Vagina (tissue), 2 donors: ENCODE data around the gene TOLLIP. TPM values are rescaled to one million over a fixed set of nuclear protein-coding genes. Genes with fewer than 3 reads are reported as not detected.

Experiments
- DNase-seq, 2 donors: peaks; one replicate each; pipeline ENCODE4 v3.0.0-alpha.2; 2017; ENCODE audit errors: extremely low spot score in 2 of 2
- H3K27ac ChIP-seq: fragments of 200-600 bp; sonication (generic); one replicate; pipeline ENCODE4 v1.5.1; 2019
- H3K27me3 ChIP-seq: fragments of 200-600 bp; sonication (generic); one replicate; pipeline ENCODE4 v1.5.1; 2019
- H3K36me3 ChIP-seq, 2 donors: fragments of 200-600 bp; sonication (generic); one replicate each; pipeline ENCODE4 v1.5.1; 2017 to 2019
- H3K4me1 ChIP-seq: fragments of 200-600 bp; sonication (generic); one replicate; pipeline ENCODE4 v1.5.1; 2019
- H3K4me3 ChIP-seq, 2 donors: fragments of 200-600 bp; sonication (generic); 1 replicate in 1 of 2; 2 replicates in 1 of 2; pipeline ENCODE4 v1.5.1; 2016 to 2019
- H3K9me3 ChIP-seq: fragments of 200-600 bp; sonication (generic); one replicate; pipeline ENCODE4 v1.5.1; 2019
- CTCF ChIP-seq, 3 experiments: fragments of 450-650 bp in 2 of 3; fragments of 200-600 bp in 1 of 3; sonication (generic) in 1 of 3; IDR thresholded peaks; one replicate each; pipeline ENCODE4 v1.5.1; 2017 to 2019; ENCODE audit warnings: antibody characterized with exemption in 3 of 3, mild to moderate bottlenecking in 2 of 3, moderate library complexity in 2 of 3
- POLR2A ChIP-seq, 2 donors: fragments of 450-650 bp; IDR thresholded peaks; one replicate each; pipeline ENCODE4 v1.6.1; 2017; ENCODE audit warnings: antibody characterized with exemption in 2 of 2, mild to moderate bottlenecking in 2 of 2, moderate library complexity in 2 of 2
- POLR2AphosphoS5 ChIP-seq, 2 donors: sonication (generic); formaldehyde crosslinking; IDR thresholded peaks; one replicate each; pipeline ENCODE4 v1.9.0; 2017; ENCODE audit warnings: antibody characterized with exemption in 2 of 2, mild to moderate bottlenecking in 2 of 2, low read depth in 1 of 2; ENCODE audit not compliant: insufficient read depth in 1 of 2
- intact Hi-C: fragments of 100-400 bp; cut with DNase I; formaldehyde crosslinking; loops from one replicate; pipeline ENCODE4 v1.15.1; 2023
- total RNA-seq: library from RNA; depleted of rRNA; stranded (reverse); fragments of >200 nt; gene quantifications from one replicate; pipeline ENCODE4 v1.2.3, GENCODE V29; 2016

The TOLLIP gene
- total RNA-seq, 1 donor from 2014 or later, result 52.5 TPM

- Histone ChIP-seq H3K27me3 (no peaks in the 10 kb centered on the region), H3K27ac (no peak overlapping the region), H3K4me1 (no peaks in the 10 kb centered on the region), H3K4me3 (no peak overlapping the region), H3K36me3 (peaks cover 7 to 72% of the 10 kb centered on the region in 2 donors), H3K9me3 (no peaks in the 10 kb centered on the region)
- intact Hi-C loops, result no loop called here
- DNase-seq, result no peak
- TF ChIP-seq POLR2A (IDR thresholded peaks at IDR 0.05), result no peak
- no peak for TF ChIP-seq POLR2AphosphoS5 (IDR thresholded peaks at IDR 0.05; ENCODE audit: insufficient read depth in 1 of 2, low read depth in 1 of 2)
- no peak for TF ChIP-seq CTCF (IDR thresholded peaks at IDR 0.05)
Measured at GRCh38 chr11:1283906-1284305, 25.5 kb downstream of the TOLLIP start.

GRCh38 chr11:1283091-1283511, 26.3 kb downstream of the TOLLIP start:
- TF ChIP-seq POLR2A (IDR thresholded peaks at IDR 0.05) (no peak), CTCF (IDR thresholded peaks at IDR 0.05) (no peak), POLR2AphosphoS5 (IDR thresholded peaks at IDR 0.05; ENCODE audit: insufficient read depth in 1 of 2, low read depth in 1 of 2) (no peak)
- Histone ChIP-seq H3K4me3 (no peak overlapping the region), H3K27me3 (no peaks in the 10 kb centered on the region), H3K36me3 (peaks cover 0 to 67% of the 10 kb centered on the region in 2 donors), H3K9me3 (no peaks in the 10 kb centered on the region), H3K4me1 (no peaks in the 10 kb centered on the region), H3K27ac (no peak overlapping the region)
- DNase-seq, result no peak
- intact Hi-C loops, result no loop called here

- H3K36me3 ChIP-seq, result peaks cover 0 to 68% of the 10 kb centered on the region in 2 donors
- no peaks in the 10 kb centered on the region for H3K4me1 ChIP-seq
- DNase-seq, result no peak
- no peaks in the 10 kb centered on the region for H3K9me3 ChIP-seq
- no peak overlapping the region for H3K4me3 ChIP-seq
- no peaks in the 10 kb centered on the region for H3K27me3 ChIP-seq
- H3K27ac ChIP-seq, result no peak overlapping the region
- TF ChIP-seq CTCF (IDR thresholded peaks at IDR 0.05) (no peak), POLR2A (IDR thresholded peaks at IDR 0.05) (no peak), POLR2AphosphoS5 (IDR thresholded peaks at IDR 0.05; ENCODE audit: insufficient read depth in 1 of 2, low read depth in 1 of 2) (no peak)
- intact Hi-C loops, result no loop called here
Measured at GRCh38 chr11:1281974-1282365, 27.5 kb downstream of the TOLLIP start.

- no peaks in the 10 kb centered on the region for H3K27me3 ChIP-seq
- no peak overlapping the region for H3K4me3 ChIP-seq
- H3K36me3 ChIP-seq, result peaks cover 0 to 68% of the 10 kb centered on the region in 2 donors
- no peak overlapping the region for H3K27ac ChIP-seq
- intact Hi-C loops, result no loop called here
- TF ChIP-seq CTCF (IDR thresholded peaks at IDR 0.05) (no peak), POLR2AphosphoS5 (IDR thresholded peaks at IDR 0.05; ENCODE audit: insufficient read depth in 1 of 2, low read depth in 1 of 2) (no peak), POLR2A (IDR thresholded peaks at IDR 0.05) (no peak)
- no peaks in the 10 kb centered on the region for H3K4me1 ChIP-seq
- no peaks in the 10 kb centered on the region for H3K9me3 ChIP-seq
- DNase-seq, result no peak
Measured at GRCh38 chr11:1281326-1281973, 28.0 kb downstream of the TOLLIP start.
